GM19035 (cell line): ENCODE data around the gene VPS26B.

Source experiments
- ATAC-seq: cut with Tn5 transposase; IDR thresholded peaks from one replicate; pipeline ENCODE4 v1.9.1; 2021; ENCODE audit not compliant: unreplicated experiment

The VPS26B gene

GRCh38 chr11:134257101-134257500 is 32.6 kb downstream of the VPS26B start:
- ATAC-seq = no peak

- no peak for ATAC-seq
These were observed 34.1 kb downstream of the VPS26B start for GRCh38 chr11:134258577-134258976.

- no peak for ATAC-seq
These were observed 36.0 kb downstream of the VPS26B start for GRCh38 chr11:134260503-134260902.

GRCh38 chr11:134260983-134261382 is 36.5 kb downstream of the VPS26B start:
- ATAC-seq = no peak

- ATAC-seq = no peak
These were observed 37.4 kb downstream of the VPS26B start for GRCh38 chr11:134261626-134262488.

- no peak for ATAC-seq
These were observed 40.7 kb downstream of the VPS26B start for GRCh38 chr11:134264966-134265764.

- no peak for ATAC-seq
These were observed 42.0 kb downstream of the VPS26B start for GRCh38 chr11:134266440-134266839.

GRCh38 chr11:134266841-134267251 is 42.4 kb downstream of the VPS26B start:
- no peak for ATAC-seq

- ATAC-seq = no peak
These were observed 43.0 kb downstream of the VPS26B start for GRCh38 chr11:134267461-134267860.

- ATAC-seq = no peak
These were observed 43.5 kb downstream of the VPS26B start for GRCh38 chr11:134267966-134268365.

GRCh38 chr11:134270250-134270714 is 45.8 kb downstream of the VPS26B start:
- ATAC-seq = no peak

- no peak for ATAC-seq
These were observed 47.5 kb downstream of the VPS26B start for GRCh38 chr11:134271978-134272377.

GRCh38 chr11:134272381-134273316 is 48.2 kb downstream of the VPS26B start:
- ATAC-seq = no peak

GRCh38 chr11:134273317-134273712 is 48.8 kb downstream of the VPS26B start:
- ATAC-seq = no peak

GRCh38 chr11:134275188-134275533 is 50.7 kb downstream of the VPS26B start:
- ATAC-seq = no peak

GRCh38 chr11:134275534-134276395 is 51.3 kb downstream of the VPS26B start, which contains the start of gene GLB1L3:
Gene GLB1L3, plus strand, starts transcription at chr11:134276379. Its CDS starts 362 bp downstream, at chr11:134276741.
- peak; percentile 75 for ATAC-seq

GRCh38 chr11:134276396-134277182 is 52.1 kb downstream of the VPS26B start:
- peak; percentile 25 for ATAC-seq

- no peak for ATAC-seq
These were observed 52.9 kb downstream of the VPS26B start for GRCh38 chr11:134277183-134278001.
